HepG2 (cell line): Measurements from ENCODE around the gene CREB1. TPM values are rescaled to one million over a fixed set of nuclear protein-coding genes. Genes with fewer than 3 reads are reported as not detected.
A peak's percentile ranks its signal among the peaks of the same experiment; 100 is the strongest.

Source experiments
- ATF6 ChIP-seq: sonication (generic); formaldehyde crosslinking; conservative IDR thresholded peaks from 2 replicates; pipeline ENCODE4 v1.4.0; 2020; ENCODE audit warnings: missing genetic modification reagents
- CC2D1A ChIP-seq: sonication (generic); formaldehyde crosslinking; IDR thresholded peaks from 2 replicates; pipeline ENCODE4 v1.8.1; 2023; ENCODE audit warnings: mild to moderate bottlenecking, missing genetic modification reagents
- ETV6 ChIP-seq: sonication (generic); formaldehyde crosslinking; conservative IDR thresholded peaks from 2 replicates; pipeline ENCODE4 v1.4.0; 2020; ENCODE audit warnings: missing genetic modification reagents
- GZF1 ChIP-seq: sonication (generic); formaldehyde crosslinking; IDR thresholded peaks from 2 replicates; pipeline ENCODE4 v1.5.1; 2020; ENCODE audit warnings: mild to moderate bottlenecking, missing genetic modification reagents
- HOXA5 ChIP-seq: sonication (generic); formaldehyde crosslinking; IDR thresholded peaks from 2 replicates; pipeline ENCODE4 v1.4.0; 2020; ENCODE audit warnings: missing genetic modification reagents
- MTERF4 ChIP-seq: sonication (generic); formaldehyde crosslinking; IDR thresholded peaks from 2 replicates; pipeline ENCODE4 v1.8.0; 2023; ENCODE audit warnings: mild to moderate bottlenecking, missing genetic modification reagents
- REXO4 ChIP-seq: sonication (generic); formaldehyde crosslinking; IDR thresholded peaks from 2 replicates; pipeline ENCODE4 v1.8.0; 2022; ENCODE audit warnings: missing genetic modification reagents, mild to moderate bottlenecking, borderline replicate concordance
- SKI ChIP-seq: fragments of 450-650 bp; IDR thresholded peaks from one replicate; pipeline ENCODE4 v1.6.1; 2018; ENCODE audit warnings: mild to moderate bottlenecking; ENCODE audit not compliant: partially characterized antibody
- SNAPC4 ChIP-seq: sonication (generic); formaldehyde crosslinking; IDR thresholded peaks from 2 replicates; pipeline ENCODE4 v1.4.0; 2020; ENCODE audit warnings: mild to moderate bottlenecking, missing genetic modification reagents
- ZNF160 ChIP-seq: sonication (generic); formaldehyde crosslinking; IDR thresholded peaks from 2 replicates; pipeline ENCODE4 v1.8.0; 2022; ENCODE audit warnings: mild to moderate bottlenecking, inconsistent platforms, missing genetic modification reagents
- ZNF737 ChIP-seq: sonication (generic); formaldehyde crosslinking; IDR thresholded peaks from 2 replicates; pipeline ENCODE4 v1.5.0; 2020; ENCODE audit warnings: missing genetic modification reagents, mild to moderate bottlenecking, borderline replicate concordance
- ZNF746 ChIP-seq: sonication (generic); formaldehyde crosslinking; IDR thresholded peaks from 2 replicates; pipeline ENCODE4 v1.8.0; 2022; ENCODE audit warnings: mild to moderate bottlenecking, missing genetic modification reagents
- ZNF761 ChIP-seq: sonication (generic); formaldehyde crosslinking; conservative IDR thresholded peaks from 2 replicates; pipeline ENCODE4 v1.4.0; 2020; ENCODE audit warnings: mild to moderate bottlenecking, missing genetic modification reagents
- ZNF792 ChIP-seq: IDR thresholded peaks from 2 replicates; pipeline ENCODE4 v1.6.1; 2016
- ZNF879 ChIP-seq: sonication (generic); formaldehyde crosslinking; IDR thresholded peaks from 2 replicates; pipeline ENCODE4 v1.8.1; 2023; ENCODE audit warnings: missing genetic modification reagents
- ZSCAN29 ChIP-seq: sonication (generic); formaldehyde crosslinking; conservative IDR thresholded peaks from 2 replicates; pipeline ENCODE4 v1.4.0; 2020; ENCODE audit warnings: mild to moderate bottlenecking, missing genetic modification reagents
- polyA plus RNA-seq, 8 experiments: library from polyadenylated mRNA; depleted of rRNA in 3 of 8; stranded (reverse) in 7 of 8; unstranded in 1 of 8; fragments of >200 nt; fragmentation: Illumina TruSeq in 4 of 8; extraction: Trizol in 4 of 8; gene quantifications; 2 replicates each; pipeline versions ENCODE4 v1.2.1 to v1.2.3, GENCODE V29; 2011 to 2016; ENCODE audit warnings: low read depth in 4 of 8, missing spikeins in 1 of 8, mixed read lengths in 1 of 8; ENCODE audit not compliant: insufficient read depth in 1 of 8
- total RNA-seq, 5 experiments: library from RNA; depleted of rRNA; stranded (reverse); fragments of >200 nt; fragmentation: Illumina TruSeq; extraction: Trizol; gene quantifications; 2 replicates each; pipeline ENCODE4 v1.2.3, GENCODE V29; 2016; ENCODE audit warnings: low read depth in 1 of 5
- TF ChIP-seq, protein P1 (sequence below): IDR thresholded peaks from 2 replicates; pipeline ENCODE4 v1.6.1; 2016; ENCODE audit warnings: missing compliant biosample characterization, missing genetic modification reagents, borderline replicate concordance
- TF ChIP-seq, protein P2 (sequence below): sonication (generic); formaldehyde crosslinking; IDR thresholded peaks from 2 replicates; pipeline ENCODE4 v1.9.0; 2021; ENCODE audit warnings: missing genetic modification reagents, mild to moderate bottlenecking, borderline replicate concordance

CREB1 gene
- total and polyA plus RNA-seq, 2 of the 13 experiments (the other 11 are each of a cell fraction or from before 2014, with no cell fraction given) = 51.8 to 51.9 TPM

DNA sequence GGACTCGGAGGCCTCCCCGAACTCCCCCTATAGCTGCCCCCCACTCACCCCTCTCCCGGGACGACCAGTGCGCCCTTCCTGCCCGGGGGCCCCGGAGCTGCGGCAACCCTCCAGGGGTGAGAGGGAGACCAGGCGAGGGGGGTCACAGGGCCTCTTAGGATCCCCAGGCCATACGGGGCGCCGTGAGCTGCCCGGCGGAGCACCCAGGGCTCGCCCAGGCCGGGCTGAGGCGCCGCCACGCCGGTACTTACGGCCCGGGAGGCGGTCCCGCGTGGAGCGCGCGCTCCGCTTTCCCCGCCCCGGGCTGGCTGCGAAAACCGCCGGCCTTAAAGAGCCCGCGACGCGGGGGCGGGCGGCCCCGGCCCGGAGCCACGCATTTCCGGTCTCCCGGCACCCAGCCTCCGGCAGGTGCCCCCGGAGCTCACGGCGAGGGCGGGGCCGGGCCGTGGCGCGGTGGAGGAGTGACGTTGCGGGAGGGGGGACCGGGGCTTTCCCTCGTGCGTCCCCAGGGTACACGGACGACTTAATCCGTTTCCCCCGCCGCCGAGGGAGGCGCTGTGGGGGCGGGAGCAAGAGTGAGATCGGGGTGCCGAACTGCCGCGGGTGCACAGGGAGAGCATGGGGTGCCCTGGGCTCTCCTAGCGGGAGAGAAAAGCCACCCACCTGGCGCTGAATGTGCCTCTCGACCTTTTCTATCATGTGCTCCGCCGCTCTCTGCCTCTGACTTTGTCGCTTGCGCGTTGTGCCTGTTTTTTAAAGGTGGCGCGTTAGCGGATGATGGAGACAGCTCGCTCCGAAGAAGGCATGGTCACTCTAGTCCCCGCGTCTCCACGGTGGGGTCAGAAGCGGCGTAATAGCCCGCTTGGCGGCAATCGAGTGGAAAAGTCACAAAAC lies 95.5 kb downstream of the CREB1 start, which contains the start of gene METTL21A (continued):
- TF ChIP-seq ZNF761 (CRISPR knock-in tag) (peak; percentile 81; the same call in 1 of the 2 replicates), ETV6 (CRISPR knock-in tag) (peak; percentile 18; the same call in 1 of the 2 replicates), SKI (peak; percentile 74), ZNF737 (no peak), ATF6 (CRISPR knock-in tag) (peak; percentile 70; the same call in 1 of the 2 replicates), MTERF4 (CRISPR knock-in tag) (peak; percentile 97), CC2D1A (CRISPR knock-in tag) (no peak), REXO4 (CRISPR knock-in tag) (0 out of 2 replicates have a peak, but pooled peaks have one; percentile 14), ZSCAN29 (CRISPR knock-in tag) (peak; percentile 100), ZNF160 (CRISPR knock-in tag) (peak; percentile 76), SNAPC4 (peak; percentile 35; the same call in 1 of the 2 replicates), HOXA5 (CRISPR knock-in tag) (peak; percentile 86), ZNF879 (CRISPR knock-in tag) (no peak), ZNF746 (CRISPR knock-in tag) (peak; percentile 95), ZNF792 (CRISPR knock-in tag) (peak; percentile 85), GZF1 (peak; percentile 99)
- TF ChIP-seq, protein P1, sequence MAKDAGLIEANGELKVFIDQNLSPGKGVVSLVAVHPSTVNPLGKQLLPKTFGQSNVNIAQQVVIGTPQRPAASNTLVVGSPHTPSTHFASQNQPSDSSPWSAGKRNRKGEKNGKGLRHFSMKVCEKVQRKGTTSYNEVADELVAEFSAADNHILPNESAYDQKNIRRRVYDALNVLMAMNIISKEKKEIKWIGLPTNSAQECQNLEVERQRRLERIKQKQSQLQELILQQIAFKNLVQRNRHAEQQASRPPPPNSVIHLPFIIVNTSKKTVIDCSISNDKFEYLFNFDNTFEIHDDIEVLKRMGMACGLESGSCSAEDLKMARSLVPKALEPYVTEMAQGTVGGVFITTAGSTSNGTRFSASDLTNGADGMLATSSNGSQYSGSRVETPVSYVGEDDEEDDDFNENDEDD (CRISPR knock-in tag) = peak; percentile 95
- TF ChIP-seq, protein P2, sequence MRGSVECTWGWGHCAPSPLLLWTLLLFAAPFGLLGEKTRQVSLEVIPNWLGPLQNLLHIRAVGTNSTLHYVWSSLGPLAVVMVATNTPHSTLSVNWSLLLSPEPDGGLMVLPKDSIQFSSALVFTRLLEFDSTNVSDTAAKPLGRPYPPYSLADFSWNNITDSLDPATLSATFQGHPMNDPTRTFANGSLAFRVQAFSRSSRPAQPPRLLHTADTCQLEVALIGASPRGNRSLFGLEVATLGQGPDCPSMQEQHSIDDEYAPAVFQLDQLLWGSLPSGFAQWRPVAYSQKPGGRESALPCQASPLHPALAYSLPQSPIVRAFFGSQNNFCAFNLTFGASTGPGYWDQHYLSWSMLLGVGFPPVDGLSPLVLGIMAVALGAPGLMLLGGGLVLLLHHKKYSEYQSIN = 0 out of 2 replicates have a peak, but pooled peaks have one; percentile 38
